GM23248 (cell line): ENCODE measurements around the gene SSUH2.

Experiments
- EZH2 ChIP-seq: fragments of 200-600 bp; sonication (generic); IDR thresholded peaks from 2 replicates; pipeline ENCODE4 v1.6.1; 2018; ENCODE audit warnings: antibody characterized with exemption, mild to moderate bottlenecking; ENCODE audit not compliant: insufficient read depth, poor library complexity, severe bottlenecking
- EZH2phosphoT487 ChIP-seq: fragments of 200-600 bp; sonication (generic); IDR thresholded peaks from 2 replicates; pipeline ENCODE4 v1.6.1; 2018; ENCODE audit warnings: antibody characterized with exemption, moderate library complexity, mild to moderate bottlenecking, low read depth; ENCODE audit not compliant: insufficient read depth

DNA sequence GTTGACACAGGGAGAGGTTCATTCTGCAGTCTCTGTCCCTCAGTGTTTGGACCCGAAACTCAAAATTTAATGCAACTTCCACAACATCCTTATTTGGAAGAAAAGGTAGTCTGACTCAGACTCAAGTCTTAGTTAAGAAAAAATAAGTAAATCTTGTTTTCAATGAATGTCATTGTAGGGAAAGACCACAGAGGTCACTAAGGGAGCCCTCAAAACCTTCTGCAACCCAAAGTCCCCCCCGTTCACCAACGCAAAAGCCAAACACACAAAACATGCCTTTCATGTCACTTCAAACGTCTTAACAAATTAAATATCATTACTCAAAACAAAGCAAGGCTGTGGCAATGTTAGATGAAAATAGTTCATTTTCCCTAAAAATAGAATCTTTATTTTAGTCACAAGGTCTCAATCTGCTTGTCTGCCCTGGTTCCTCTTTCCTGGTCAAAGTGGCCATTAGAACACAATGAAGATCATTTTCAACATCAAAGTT, 20.9 kb upstream of the SSUH2 start:
- TF ChIP-seq EZH2 (no peak), EZH2phosphoT487 (no peak)
